CD14-positive monocyte (primary cell): ENCODE results near the gene GPRC5B. TPM values are rescaled to one million over a fixed set of nuclear protein-coding genes. Genes with fewer than 3 reads are reported as not detected.

Source experiments
- DNase-seq, 3 donors: peaks; one replicate each; pipeline ENCODE4 v3.0.0-alpha.2; 2011 to 2022
- H2AFZ ChIP-seq: 2 replicates; pipeline ENCODE4 v1.6.0; 2012; ENCODE audit warnings: mild to moderate bottlenecking, low read depth, low read length, inconsistent platforms; ENCODE audit not compliant: insufficient read depth, poor library complexity, severe bottlenecking
- H3K27ac ChIP-seq, 2 donors: 1 replicate in 1 of 2; 2 replicates in 1 of 2; pipeline ENCODE4 v1.5.1; 2012 to 2013; ENCODE audit warnings: low read length in 2 of 2, control low read depth in 1 of 2, inconsistent platforms in 1 of 2, low read depth in 1 of 2, mild to moderate bottlenecking in 1 of 2
- H3K27me3 ChIP-seq, 2 donors: one replicate each; pipeline versions ENCODE4 v1.6.0 to v1.6.1; 2011 to 2013; ENCODE audit warnings: low read length in 2 of 2; ENCODE audit not compliant: control insufficient read depth in 2 of 2, insufficient read depth in 2 of 2
- H3K36me3 ChIP-seq, 2 donors: replicated peaks in 1 of 2; 1 replicate in 1 of 2; 2 replicates in 1 of 2; pipeline versions ENCODE4 v1.5.1 to v1.6.1; 2012 to 2013; ENCODE audit warnings: low read length in 2 of 2, control low read depth in 1 of 2, inconsistent platforms in 1 of 2, mild to moderate bottlenecking in 1 of 2; ENCODE audit not compliant: insufficient read depth in 2 of 2, control insufficient read depth in 1 of 2
- H3K4me1 ChIP-seq, 2 donors: 1 replicate in 1 of 2; 2 replicates in 1 of 2; pipeline versions ENCODE4 v1.5.1 to v1.6.1; 2012 to 2013; ENCODE audit warnings: low read length in 2 of 2, control low read depth in 1 of 2, inconsistent platforms in 1 of 2, mild to moderate bottlenecking in 1 of 2, moderate library complexity in 1 of 2; ENCODE audit not compliant: insufficient read depth in 2 of 2, control insufficient read depth in 1 of 2
- H3K4me2 ChIP-seq: replicated peaks from 2 replicates; pipeline ENCODE3; 2012; ENCODE audit warnings: low read length, moderate library complexity, mild to moderate bottlenecking; ENCODE audit not compliant: poor library complexity, severe bottlenecking; ENCODE audit errors: extremely low read depth
- H3K4me3 ChIP-seq, 3 experiments: fragments of 200-600 bp in 1 of 3; sonication (generic) in 1 of 3; replicated peaks in 1 of 3; 1 replicate in 2 of 3; 2 replicates in 1 of 3; pipeline ENCODE4 v1.5.1; 2011 to 2013; ENCODE audit warnings: low read length in 3 of 3, mild to moderate bottlenecking in 3 of 3, control low read depth in 2 of 3, low read depth in 2 of 3, inconsistent platforms in 1 of 3, moderate library complexity in 1 of 3
- H3K79me2 ChIP-seq: 2 replicates; pipeline ENCODE4 v1.6.0; 2012; ENCODE audit warnings: mild to moderate bottlenecking, control low read depth, inconsistent platforms, low read length, moderate library complexity; ENCODE audit not compliant: insufficient read depth
- H3K9ac ChIP-seq: 2 replicates; pipeline ENCODE4 v1.6.0; 2017; ENCODE audit warnings: low read length, mild to moderate bottlenecking; ENCODE audit not compliant: insufficient read depth, poor library complexity, severe bottlenecking
- H3K9me3 ChIP-seq, 2 donors: replicated peaks in 1 of 2; 1 replicate in 1 of 2; 2 replicates in 1 of 2; pipeline versions ENCODE4 v1.5.1 to v1.6.1; 2012 to 2013; ENCODE audit warnings: low read length in 2 of 2, control low read depth in 1 of 2; ENCODE audit not compliant: control insufficient read depth in 1 of 2, insufficient read depth in 1 of 2
- H4K20me1 ChIP-seq: 2 replicates; pipeline ENCODE4 v1.6.0; 2012; ENCODE audit warnings: mild to moderate bottlenecking, low read length, control low read depth, moderate library complexity; ENCODE audit not compliant: insufficient read depth
- H3K27ac Mint-ChIP-seq, 7 donors: one replicate each; pipeline ENCODE4 v1.8.0; 2020; ENCODE audit warnings: mild to moderate bottlenecking in 7 of 7, mixed read lengths in 7 of 7, moderate library complexity in 6 of 7, inconsistent platforms in 2 of 7
- H3K27me3 Mint-ChIP-seq, 3 donors: one replicate each; pipeline ENCODE4 v1.8.0; 2021 to 2022; ENCODE audit warnings: low read depth in 3 of 3, mild to moderate bottlenecking in 3 of 3, mixed read lengths in 3 of 3, moderate library complexity in 3 of 3, inconsistent platforms in 1 of 3
- H3K36me3 Mint-ChIP-seq, 2 donors: one replicate each; pipeline ENCODE4 v1.8.0; 2020; ENCODE audit warnings: mixed read lengths in 2 of 2, inconsistent platforms in 1 of 2, mild to moderate bottlenecking in 1 of 2
- H3K4me1 Mint-ChIP-seq: one replicate; pipeline ENCODE4 v1.8.0; 2020; ENCODE audit warnings: mild to moderate bottlenecking, mixed read lengths
- H3K4me3 Mint-ChIP-seq, 2 donors: one replicate each; pipeline ENCODE4 v1.8.0; 2020; ENCODE audit warnings: mild to moderate bottlenecking in 2 of 2, mixed read lengths in 2 of 2, moderate library complexity in 1 of 2
- H3K9me3 Mint-ChIP-seq, 7 donors: one replicate each; pipeline ENCODE4 v1.8.0; 2020 to 2022; ENCODE audit warnings: mixed read lengths in 7 of 7, mild to moderate bottlenecking in 6 of 7, moderate library complexity in 6 of 7, inconsistent platforms in 2 of 7
- WGBS: methylation state at CpG from one replicate; pipeline ENCODE4 v1.1.5; 2013; ENCODE audit warnings: missing lambda C conversion rate; ENCODE audit not compliant: insufficient coverage; 5-methylcytosine and 5-hydroxymethylcytosine counted together
- intact Hi-C, 2 donors: fragments of 100-400 bp; cut with micrococcal nuclease; formaldehyde crosslinking; loops; one replicate each; pipeline versions ENCODE4 v1.15.0 to v1.15.1; 2023
- polyA plus RNA-seq, 3 donors: library from polyadenylated mRNA; depleted of rRNA in 1 of 3; unstranded in 2 of 3; stranded (reverse) in 1 of 3; fragments of 300-500 nt in 2 of 3; fragments of >200 nt in 1 of 3; fragmentation: Illumina TruSeq in 2 of 3; gene quantifications; 1 replicate in 2 of 3; 2 replicates in 1 of 3; pipeline ENCODE4 v1.2.3, GENCODE V29; 2012 to 2021
- TF ChIP-seq, protein P1 (sequence below): fragments of 200-600 bp; IDR thresholded peaks from one replicate; pipeline ENCODE4 v1.8.0; 2022; ENCODE audit warnings: antibody characterized with exemption, mild to moderate bottlenecking

The GPRC5B gene
- polyA plus RNA-seq, 3 donors = 0.06 to 0.24 TPM; not detected in 1

DNA sequence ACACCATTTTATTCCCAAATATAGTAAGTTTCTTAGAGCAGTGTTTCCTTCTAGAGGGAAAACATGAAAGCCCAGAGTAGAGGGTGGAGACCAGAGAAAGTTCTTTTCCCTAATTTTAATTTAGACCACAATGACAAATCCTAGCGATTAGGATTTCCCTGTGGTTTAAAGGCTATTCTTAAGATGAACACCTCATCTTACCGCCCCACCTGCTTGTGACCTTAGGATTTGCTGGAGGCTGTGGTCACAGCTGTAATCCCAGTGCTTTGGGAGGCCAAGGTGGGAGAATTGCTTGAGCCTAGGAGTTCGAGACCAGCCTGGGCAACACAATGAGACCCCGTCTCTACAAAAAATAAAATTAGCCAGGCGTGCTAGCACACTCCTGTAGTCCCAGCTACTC lies 51.1 kb downstream of the GPRC5B start:
- intact Hi-C loops = no loop called here
- no peaks in the 10 kb centered on the region for H3K36me3 Mint-ChIP-seq
- no peak overlapping the region for H3K4me3 ChIP-seq
- no peaks in the 10 kb centered on the region for H3K36me3 ChIP-seq
- H3K4me1 ChIP-seq = peaks cover 0 to 2% of the 10 kb centered on the region in 2 donors
- H3K27ac ChIP-seq = no peak overlapping the region
- WGBS = no CpG with 5 or more reads among the region's 5 CpGs
- no peak for DNase-seq
- H3K27me3 Mint-ChIP-seq = peaks cover 0 to 2% (median 0%) of the 10 kb centered on the region in 3 donors
- H2AFZ ChIP-seq = no peak overlapping the region
- H3K4me1 Mint-ChIP-seq = peaks cover 7% of the 10 kb centered on the region
- no peaks in the 10 kb centered on the region for H3K79me2 ChIP-seq
- TF ChIP-seq, protein P1, sequence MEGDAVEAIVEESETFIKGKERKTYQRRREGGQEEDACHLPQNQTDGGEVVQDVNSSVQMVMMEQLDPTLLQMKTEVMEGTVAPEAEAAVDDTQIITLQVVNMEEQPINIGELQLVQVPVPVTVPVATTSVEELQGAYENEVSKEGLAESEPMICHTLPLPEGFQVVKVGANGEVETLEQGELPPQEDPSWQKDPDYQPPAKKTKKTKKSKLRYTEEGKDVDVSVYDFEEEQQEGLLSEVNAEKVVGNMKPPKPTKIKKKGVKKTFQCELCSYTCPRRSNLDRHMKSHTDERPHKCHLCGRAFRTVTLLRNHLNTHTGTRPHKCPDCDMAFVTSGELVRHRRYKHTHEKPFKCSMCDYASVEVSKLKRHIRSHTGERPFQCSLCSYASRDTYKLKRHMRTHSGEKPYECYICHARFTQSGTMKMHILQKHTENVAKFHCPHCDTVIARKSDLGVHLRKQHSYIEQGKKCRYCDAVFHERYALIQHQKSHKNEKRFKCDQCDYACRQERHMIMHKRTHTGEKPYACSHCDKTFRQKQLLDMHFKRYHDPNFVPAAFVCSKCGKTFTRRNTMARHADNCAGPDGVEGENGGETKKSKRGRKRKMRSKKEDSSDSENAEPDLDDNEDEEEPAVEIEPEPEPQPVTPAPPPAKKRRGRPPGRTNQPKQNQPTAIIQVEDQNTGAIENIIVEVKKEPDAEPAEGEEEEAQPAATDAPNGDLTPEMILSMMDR = no peak
- peaks cover 0 to 2% (median 0%) of the 10 kb centered on the region in 7 donors for H3K9me3 Mint-ChIP-seq
- no peaks in the 10 kb centered on the region for H4K20me1 ChIP-seq
- no peak overlapping the region for H3K4me3 Mint-ChIP-seq
- no peak overlapping the region for H3K27ac Mint-ChIP-seq
- H3K9ac ChIP-seq = no peak overlapping the region
- no peak overlapping the region for H3K4me2 ChIP-seq
- H3K9me3 ChIP-seq = no peaks in the 10 kb centered on the region
- H3K27me3 ChIP-seq = no peaks in the 10 kb centered on the region

DNA sequence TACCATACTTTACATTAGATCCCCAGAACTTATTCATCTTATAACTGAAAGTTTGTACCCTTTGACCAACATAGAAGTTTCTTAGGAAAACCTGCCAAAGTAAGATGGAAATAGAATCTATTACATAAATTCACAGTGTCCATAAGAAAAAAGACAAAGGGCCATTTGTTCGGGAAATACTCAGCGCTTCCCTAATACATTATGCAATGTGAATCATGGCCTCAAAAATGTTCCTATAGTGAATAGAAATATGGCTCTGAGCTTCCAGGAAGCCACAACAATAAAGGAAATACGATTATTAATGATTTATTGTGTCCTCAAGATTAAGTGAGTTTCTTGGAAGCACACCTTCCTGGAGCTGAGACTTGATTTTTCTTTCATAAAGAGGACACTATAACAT lies 51.5 kb downstream of the GPRC5B start:
- Mint-ChIP-seq H3K27ac (no peak overlapping the region), H3K4me3 (no peak overlapping the region), H3K36me3 (no peaks in the 10 kb centered on the region), H3K4me1 (peaks cover 7% of the 10 kb centered on the region), H3K9me3 (peaks cover 0 to 2% (median 0%) of the 10 kb centered on the region in 7 donors), H3K27me3 (peaks cover 0 to 2% (median 0%) of the 10 kb centered on the region in 3 donors)
- Histone ChIP-seq H3K4me2 (no peak overlapping the region), H3K9ac (no peak overlapping the region), H3K36me3 (no peaks in the 10 kb centered on the region), H2AFZ (no peak overlapping the region), H4K20me1 (no peaks in the 10 kb centered on the region), H3K79me2 (no peaks in the 10 kb centered on the region), H3K27ac (no peak overlapping the region), H3K27me3 (no peaks in the 10 kb centered on the region), H3K4me1 (peaks cover 0 to 2% of the 10 kb centered on the region in 2 donors), H3K4me3 (no peak overlapping the region), H3K9me3 (no peaks in the 10 kb centered on the region)
- DNase-seq = no peak
- intact Hi-C loops = no loop called here
- no CpG with 5 or more reads among the region's 3 CpGs for WGBS
- TF ChIP-seq, protein P1 = no peak
